Calu3 (cell line): Measurements from ENCODE around the gene MAN1A2. TPM values are rescaled to one million over a fixed set of nuclear protein-coding genes. Genes with fewer than 3 reads are reported as not detected.

ENCODE experiments used
- Bru-seq: library from RNA; stranded (reverse); fragments of 400-500 nt; gene quantifications from one replicate; lab custom pipeline; 2021; lab: Mats Ljungman, UMichigan
- BruChase-seq, 2 experiments: library from RNA; stranded (reverse); fragments of 400-500 nt; gene quantifications; one replicate each; lab custom pipeline; 2021; lab: Mats Ljungman, UMichigan
- BruUV-seq: library from RNA; stranded (reverse); fragments of 400-500 nt; replicated peaks from 2 replicates; lab custom pipeline; 2021; lab: Mats Ljungman, UMichigan
- CTCF ChIA-PET: fragments of 300-600 bp; sonication (Branson Sonifier 250); formaldehyde crosslinking; loops from one replicate; lab custom pipeline; 2022; ENCODE audit warnings: antibody characterized with exemption; lab: Charles Lee
- DNase-seq: peaks from one replicate; pipeline ENCODE4 v3.0.0; 2022
- H3K27ac Mint-ChIP-seq: one replicate; pipeline ENCODE4 v1.8.0; 2022; ENCODE audit warnings: mixed read lengths; ENCODE audit not compliant: unreplicated experiment
- H3K27me3 Mint-ChIP-seq: one replicate; pipeline ENCODE4 v1.8.0; 2022; ENCODE audit warnings: mixed read lengths; ENCODE audit not compliant: unreplicated experiment
- H3K36me3 Mint-ChIP-seq: one replicate; pipeline ENCODE4 v1.8.0; 2022; ENCODE audit warnings: mild to moderate bottlenecking, moderate library complexity, mixed read lengths; ENCODE audit not compliant: insufficient read depth, unreplicated experiment
- H3K4me1 Mint-ChIP-seq: one replicate; pipeline ENCODE4 v1.8.0; 2022; ENCODE audit warnings: mild to moderate bottlenecking, low read depth, mixed read lengths; ENCODE audit not compliant: unreplicated experiment
- H3K4me3 Mint-ChIP-seq: one replicate; pipeline ENCODE4 v1.8.0; 2022; ENCODE audit warnings: mild to moderate bottlenecking, low read depth, moderate library complexity, mixed read lengths; ENCODE audit not compliant: unreplicated experiment
- H3K9me3 Mint-ChIP-seq: one replicate; pipeline ENCODE4 v1.8.0; 2022; ENCODE audit warnings: low read depth, mixed read lengths; ENCODE audit not compliant: unreplicated experiment
- intact Hi-C: fragments of 100-400 bp; cut with micrococcal nuclease; formaldehyde crosslinking; loops from one replicate; pipeline ENCODE4 v1.10.0; 2022; ENCODE audit not compliant: unreplicated experiment
- long read RNA-seq: library from polyadenylated mRNA; stranded (forward); transcript quantifications from one replicate; pipeline ENCODE4 v2.0.0, GENCODE V29; 2022
- total RNA-seq: library from RNA; stranded (reverse); gene quantifications from 2 replicates; pipeline ENCODE4 v1.2.3, GENCODE V29; 2022
- TF ChIP-seq, protein P1 (sequence below): fragments of 200-600 bp; IDR thresholded peaks from one replicate; pipeline ENCODE4 v1.8.0; 2022; ENCODE audit warnings: antibody characterized with exemption; ENCODE audit not compliant: unreplicated experiment

MAN1A2 gene
- total RNA-seq (26.6 and 28.2 TPM in 2 replicates), Bru-seq, nascent RNA (percentile 72 among the genes with signal in this experiment), BruChase-seq, experiment 1, labeled RNA remaining after a 6-hour chase (percentile 65 among the genes with signal in this experiment), BruChase-seq, experiment 2, labeled RNA remaining after a 2-hour chase (percentile 57 among the genes with signal in this experiment)
- long read RNA-seq, full-length matches to known transcripts, result 2 of 10 reads
- long read RNA-seq, partial matches to known transcripts, result 3 of 10 reads
- long read RNA-seq, other reads (novel, unspliced or antisense), result 5 of 10 reads

DNA sequence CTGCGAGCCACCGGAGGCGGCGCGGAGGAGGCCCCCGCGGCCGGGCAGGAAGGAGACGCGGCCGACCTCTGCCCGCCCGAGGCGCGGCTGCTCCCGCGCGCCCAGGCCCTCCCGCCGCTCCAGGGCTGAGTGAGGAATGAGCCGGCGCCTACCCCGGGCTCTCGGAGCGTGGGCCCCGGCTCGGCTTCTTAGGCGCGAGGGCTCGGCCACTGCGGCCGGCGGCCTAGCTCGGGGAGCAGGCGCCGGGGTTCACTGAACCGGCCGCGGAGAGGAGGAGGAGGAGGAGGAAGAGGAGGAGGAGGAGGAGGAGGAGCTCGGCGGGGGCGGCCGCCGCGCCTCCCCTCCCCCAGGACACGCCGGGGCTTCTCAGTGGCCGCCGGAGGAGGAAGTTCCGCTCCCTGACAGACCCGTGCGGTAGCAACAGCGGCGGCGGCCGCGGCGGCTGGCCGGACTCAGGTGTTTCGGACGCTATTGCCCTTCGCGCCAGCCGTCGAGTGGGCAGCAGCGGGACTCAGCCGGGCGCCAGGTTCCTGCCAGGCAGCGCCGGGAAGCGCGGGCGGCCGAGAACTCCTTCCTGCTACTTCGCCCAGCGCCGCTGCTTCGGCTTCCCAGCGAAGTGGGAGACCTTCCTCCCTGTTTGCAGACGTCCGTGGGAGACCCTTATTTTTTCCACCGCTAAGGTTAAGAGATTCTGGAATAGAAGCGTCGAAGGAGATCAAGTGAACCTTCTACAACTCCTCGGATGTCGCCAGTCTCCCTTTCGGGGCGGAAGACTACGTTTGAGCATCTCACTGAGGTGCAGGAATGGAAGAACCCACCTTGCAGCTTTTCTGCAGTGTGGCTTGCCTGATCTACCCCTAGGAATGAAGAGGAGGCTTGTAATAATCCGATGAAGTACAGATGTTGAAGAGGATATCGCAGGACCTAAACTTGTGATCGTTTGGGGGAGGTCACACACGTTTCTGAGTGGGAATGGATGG lies at the start of gene MAN1A2:
Gene MAN1A2, plus strand, starts transcription at position 404 of the 980 bp plus-strand sequence. CDS start 735 bp downstream, outside the sequence.
- no TSS peak for BruUV-seq

DNA sequence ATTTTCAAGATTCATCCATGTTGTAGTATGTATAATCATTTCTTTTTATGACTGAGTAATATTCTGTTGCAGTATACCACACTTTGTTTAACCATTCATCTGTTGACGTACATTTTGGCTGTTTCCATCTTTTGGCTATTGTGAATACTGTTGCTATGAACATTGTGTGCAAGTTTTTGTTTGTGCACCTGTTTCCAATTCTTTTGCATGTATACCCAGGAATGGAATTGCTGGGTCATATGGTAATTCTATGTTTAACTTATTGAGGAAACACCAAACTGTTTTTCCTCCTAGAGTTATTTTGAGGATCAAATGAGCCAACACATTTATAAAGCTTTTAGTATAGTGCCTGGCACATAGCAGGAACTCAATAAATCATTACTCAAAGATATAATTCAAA lies 49.2 kb upstream of the MAN1A2 start:
- CTCF ChIA-PET, result no interaction called here
- peaks cover 34% of the 10 kb centered on the region for H3K27me3 Mint-ChIP-seq
- H3K4me3 Mint-ChIP-seq, result no peak overlapping the region
- no TSS peak for BruUV-seq
- no peak for DNase-seq
- no peaks in the 10 kb centered on the region for H3K4me1 Mint-ChIP-seq
- H3K27ac Mint-ChIP-seq, result no peak overlapping the region
- no peaks in the 10 kb centered on the region for H3K9me3 Mint-ChIP-seq
- TF ChIP-seq, protein P1, sequence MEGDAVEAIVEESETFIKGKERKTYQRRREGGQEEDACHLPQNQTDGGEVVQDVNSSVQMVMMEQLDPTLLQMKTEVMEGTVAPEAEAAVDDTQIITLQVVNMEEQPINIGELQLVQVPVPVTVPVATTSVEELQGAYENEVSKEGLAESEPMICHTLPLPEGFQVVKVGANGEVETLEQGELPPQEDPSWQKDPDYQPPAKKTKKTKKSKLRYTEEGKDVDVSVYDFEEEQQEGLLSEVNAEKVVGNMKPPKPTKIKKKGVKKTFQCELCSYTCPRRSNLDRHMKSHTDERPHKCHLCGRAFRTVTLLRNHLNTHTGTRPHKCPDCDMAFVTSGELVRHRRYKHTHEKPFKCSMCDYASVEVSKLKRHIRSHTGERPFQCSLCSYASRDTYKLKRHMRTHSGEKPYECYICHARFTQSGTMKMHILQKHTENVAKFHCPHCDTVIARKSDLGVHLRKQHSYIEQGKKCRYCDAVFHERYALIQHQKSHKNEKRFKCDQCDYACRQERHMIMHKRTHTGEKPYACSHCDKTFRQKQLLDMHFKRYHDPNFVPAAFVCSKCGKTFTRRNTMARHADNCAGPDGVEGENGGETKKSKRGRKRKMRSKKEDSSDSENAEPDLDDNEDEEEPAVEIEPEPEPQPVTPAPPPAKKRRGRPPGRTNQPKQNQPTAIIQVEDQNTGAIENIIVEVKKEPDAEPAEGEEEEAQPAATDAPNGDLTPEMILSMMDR, result no peak
- intact Hi-C loops, result no loop called here
- no peaks in the 10 kb centered on the region for H3K36me3 Mint-ChIP-seq

More for the DNA sequence above, at the start of gene MAN1A2:
- Mint-ChIP-seq H3K27me3 (no peaks in the 10 kb centered on the region), H3K27ac (peak within 1 kb of the TSS; percentile 82), H3K4me3 (peak within 1 kb of the TSS; percentile 89), H3K9me3 (no peaks in the 10 kb centered on the region), H3K4me1 (peaks cover 25% of the 10 kb centered on the region), H3K36me3 (peaks cover 34% of the 10 kb centered on the region)
- CTCF ChIA-PET, result interaction anchor here (0.6 to 1.0 kb wide), 2 partner anchors 27 to 46 kb away, joined by 3 to 4 read pairs; no protein-coding TSS in a partner anchor
- intact Hi-C loops, result no loop called here
- DNase-seq, result peak; percentile 89
- TF ChIP-seq, protein P1, result no peak

DNA sequence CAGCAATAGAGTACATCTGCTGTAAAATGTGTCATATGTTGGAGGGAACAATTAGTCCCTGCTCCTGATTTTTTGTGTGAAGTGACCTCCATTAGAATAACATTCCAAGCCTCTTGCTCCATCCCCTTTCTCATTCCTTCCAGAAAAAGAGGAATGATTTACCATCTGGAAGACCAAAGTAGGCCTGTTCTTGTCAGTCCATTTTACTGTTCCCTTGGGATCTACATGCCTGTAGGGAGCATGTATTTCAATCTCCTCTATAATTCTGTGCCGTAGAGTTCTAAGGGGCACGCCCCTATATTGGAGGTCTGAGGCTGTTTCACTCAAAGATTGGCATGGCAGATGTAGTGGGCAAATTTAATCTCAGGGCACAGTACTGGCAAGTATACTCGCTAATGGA lies 48.8 kb upstream of the MAN1A2 start:
- H3K36me3 Mint-ChIP-seq, result no peaks in the 10 kb centered on the region
- DNase-seq, result no peak
- H3K27me3 Mint-ChIP-seq, result peaks cover 39% of the 10 kb centered on the region
- CTCF ChIA-PET, result no interaction called here
- no peak overlapping the region for H3K4me3 Mint-ChIP-seq
- H3K4me1 Mint-ChIP-seq, result no peaks in the 10 kb centered on the region
- intact Hi-C loops, result no loop called here
- no TSS peak for BruUV-seq
- no peak overlapping the region for H3K27ac Mint-ChIP-seq
- TF ChIP-seq, protein P1, result no peak
- H3K9me3 Mint-ChIP-seq, result no peaks in the 10 kb centered on the region

DNA sequence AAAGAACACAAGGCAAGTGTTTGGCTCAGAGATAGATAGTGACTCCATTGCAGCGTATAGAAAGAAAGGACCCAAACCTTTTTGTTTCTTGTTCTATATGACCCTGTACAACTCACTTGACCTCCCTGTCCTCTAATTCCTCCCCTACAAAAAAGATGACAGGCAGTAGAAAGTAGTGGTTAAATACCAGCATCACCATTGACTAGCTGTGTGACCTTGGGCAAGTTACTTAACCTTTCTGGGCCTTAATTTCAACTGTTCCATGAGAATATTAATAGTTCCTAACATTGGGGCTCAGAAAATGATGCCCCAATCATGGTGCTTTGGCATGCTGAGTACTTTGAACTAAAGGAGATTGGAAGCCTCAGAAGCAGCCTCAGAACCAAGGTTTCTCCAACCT lies 46.7 kb upstream of the MAN1A2 start:
- Mint-ChIP-seq H3K27ac (no peak overlapping the region), H3K27me3 (peaks cover 59% of the 10 kb centered on the region), H3K9me3 (no peaks in the 10 kb centered on the region), H3K4me1 (no peaks in the 10 kb centered on the region), H3K4me3 (no peak overlapping the region), H3K36me3 (no peaks in the 10 kb centered on the region)
- intact Hi-C loops, result no loop called here
- no TSS peak for BruUV-seq
- CTCF ChIA-PET, result no interaction called here
- no peak for DNase-seq
- TF ChIP-seq, protein P1, result no peak
